ENCODE results near the gene MAB21L4. TPM values are rescaled to one million over a fixed set of nuclear protein-coding genes. Genes with fewer than 3 reads are reported as not detected.

MAB21L4 gene
- polyA plus RNA-seq, 2 donors = 181 to 254 TPM

DNA sequence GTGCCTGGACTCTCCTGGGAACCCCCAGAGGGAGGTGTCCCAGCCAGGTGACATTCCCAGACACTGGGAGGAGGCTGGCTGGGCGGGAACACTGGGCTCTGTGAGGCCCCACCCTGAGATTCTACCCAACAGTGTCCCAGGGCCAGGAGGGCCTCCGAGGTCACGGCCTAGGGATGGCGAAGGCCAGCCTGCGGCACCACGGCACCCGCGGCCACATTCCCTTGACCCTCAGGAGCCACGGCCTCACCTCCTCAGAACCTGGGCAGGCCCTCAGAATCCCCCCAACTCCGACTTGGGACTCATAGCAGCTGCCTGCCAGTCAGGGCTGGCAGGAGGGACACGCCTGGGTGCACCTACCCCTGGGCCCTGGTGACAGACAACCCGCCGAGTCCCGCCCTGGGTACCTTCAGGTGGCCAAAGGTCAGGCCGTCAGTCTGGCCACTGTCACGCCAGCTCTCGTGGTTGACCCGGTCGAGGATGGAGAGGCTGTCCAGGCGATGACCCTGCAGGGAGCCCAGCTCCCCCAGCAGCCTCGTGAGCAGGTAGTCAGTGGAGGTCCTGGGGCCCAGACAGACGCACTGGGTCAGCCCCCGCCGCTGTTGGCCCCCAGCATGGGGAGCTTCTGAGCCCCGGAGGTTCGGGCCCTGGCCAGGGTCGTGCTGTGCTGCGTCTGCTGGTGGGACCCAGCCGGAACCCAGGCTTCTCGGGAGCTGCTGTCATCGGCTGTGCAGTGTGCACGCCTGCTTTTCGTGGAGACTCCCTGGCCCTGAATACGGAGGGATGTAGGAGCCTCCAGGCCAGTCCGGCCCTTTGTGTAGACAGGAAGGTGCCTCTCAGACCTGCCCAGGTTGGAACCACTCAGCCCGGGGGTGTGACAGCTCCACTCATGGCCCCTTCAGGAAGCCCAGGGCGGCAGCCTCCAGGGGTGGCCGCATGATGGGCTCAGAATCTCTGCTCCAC, 6.1 kb downstream of the MAB21L4 start:
- peaks cover 6 to 27% of the 10 kb centered on the region in 2 donors for H3K4me1 ChIP-seq (ENCODE audit: control insufficient read depth in 2 of 2, insufficient read depth in 2 of 2, low read length in 1 of 2)
- no peaks in the 10 kb centered on the region for H3K9me3 ChIP-seq (ENCODE audit: control insufficient read depth in 2 of 2, insufficient read depth in 1 of 2, low read depth in 1 of 2, low read length in 1 of 2)
- H3K4me3 ChIP-seq (ENCODE audit: low read depth in 1 of 2, low read length in 2 of 2) = peak overlapping the region; percentile 22 to 23
- H3K27ac ChIP-seq (ENCODE audit: low read depth in 2 of 2, low read length in 1 of 2) = peak overlapping the region in 1 of 2 donors; percentile 22
- no peaks in the 10 kb centered on the region for H3K27me3 ChIP-seq (ENCODE audit: control insufficient read depth in 1 of 2, insufficient read depth in 2 of 2, low read length in 2 of 2)
- WGBS, 2 donors = 84 to 87% methylated on average over 38 of the region's 38 CpGs
- peaks cover 0 to 27% of the 10 kb centered on the region in 2 donors for H3K36me3 ChIP-seq (ENCODE audit: control insufficient read depth in 2 of 2, insufficient read depth in 2 of 2, low read length in 1 of 2)

DNA sequence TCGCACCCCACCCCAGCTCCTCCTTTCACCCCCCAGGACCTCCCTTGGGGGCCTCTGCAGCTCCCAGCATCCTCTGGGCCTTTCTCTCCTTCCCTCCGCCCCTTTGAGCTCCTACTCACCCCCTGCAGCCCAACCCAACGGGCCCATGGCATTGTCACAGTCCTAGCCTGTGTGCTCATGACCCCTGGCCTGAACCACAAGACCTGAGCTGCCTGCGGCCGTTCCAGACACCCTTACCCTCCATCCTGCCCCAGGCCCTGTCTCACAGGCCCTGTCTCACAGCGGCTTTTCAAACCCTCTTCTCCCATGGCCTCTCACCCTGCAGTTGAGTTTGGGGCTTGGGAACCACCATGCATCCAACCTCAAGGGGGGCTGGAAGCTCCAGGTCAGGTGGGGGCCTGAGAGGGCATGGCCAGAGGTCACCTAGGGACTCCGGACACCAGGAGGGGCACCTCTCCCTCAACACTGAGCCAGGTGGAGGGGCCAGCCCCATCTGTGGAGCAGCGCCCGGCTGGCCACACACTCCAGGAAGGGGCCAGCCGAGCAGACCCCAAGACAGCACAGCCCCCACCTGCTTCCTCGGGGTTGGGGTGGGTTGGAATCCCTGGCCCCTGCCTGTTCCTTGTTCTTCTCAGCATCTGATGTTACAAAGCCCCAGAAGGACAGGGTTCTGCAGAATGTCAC, 6.9 kb downstream of the MAB21L4 start:
- H3K4me1 ChIP-seq (ENCODE audit: control insufficient read depth in 2 of 2, insufficient read depth in 2 of 2, low read length in 1 of 2) = peaks cover 6 to 27% of the 10 kb centered on the region in 2 donors

DNA sequence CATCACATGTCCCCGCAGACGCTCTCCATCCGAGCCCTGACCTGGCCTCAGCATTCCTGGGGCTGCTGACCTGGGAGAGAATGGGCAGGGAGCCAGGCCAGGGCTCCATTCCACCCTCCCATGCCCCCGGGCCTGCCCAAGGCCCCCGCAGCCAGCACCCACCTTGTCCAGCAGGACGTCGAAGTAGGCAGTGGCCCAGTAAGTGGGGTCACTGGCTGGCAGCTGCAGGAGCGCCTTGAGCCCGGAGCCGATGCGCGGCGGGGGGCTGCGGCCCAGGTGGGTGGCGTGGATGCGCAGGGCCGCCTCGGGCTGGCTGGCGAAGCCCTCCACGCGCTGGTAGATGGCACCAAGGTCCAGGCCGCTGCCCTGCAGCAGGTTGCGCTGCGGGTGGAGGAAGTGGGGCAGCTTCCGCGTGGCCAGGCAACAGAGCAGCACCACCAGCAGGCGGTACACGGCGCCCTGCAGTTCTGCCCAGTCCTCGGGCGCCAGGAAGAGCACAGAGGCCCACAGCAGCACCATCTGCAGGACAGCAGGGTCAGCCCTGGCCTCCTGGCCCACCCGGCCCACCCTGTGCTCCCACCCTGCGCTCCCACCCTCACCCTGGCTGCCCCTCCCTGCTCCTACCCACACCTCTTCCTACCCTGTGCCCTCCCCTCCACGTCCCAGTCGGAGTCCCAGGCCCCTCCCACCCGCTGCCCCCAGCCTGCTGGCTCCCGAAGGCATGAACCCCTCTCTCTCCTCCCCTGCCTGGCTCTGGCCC, 7.6 kb downstream of the MAB21L4 start:
- 91 to 92% methylated on average over 33 to 37 of the region's 37 CpGs for WGBS, 2 donors
- Histone ChIP-seq H3K27me3 (ENCODE audit: control insufficient read depth in 1 of 2, insufficient read depth in 2 of 2, low read length in 2 of 2) (no peaks in the 10 kb centered on the region), H3K36me3 (ENCODE audit: control insufficient read depth in 2 of 2, insufficient read depth in 2 of 2, low read length in 1 of 2) (peaks cover 0 to 25% of the 10 kb centered on the region in 2 donors), H3K27ac (ENCODE audit: low read depth in 2 of 2, low read length in 1 of 2) (no peak overlapping the region), H3K4me3 (ENCODE audit: low read depth in 1 of 2, low read length in 2 of 2) (no peak overlapping the region), H3K4me1 (ENCODE audit: control insufficient read depth in 2 of 2, insufficient read depth in 2 of 2, low read length in 1 of 2) (peaks cover 6 to 27% of the 10 kb centered on the region in 2 donors), H3K9me3 (ENCODE audit: control insufficient read depth in 2 of 2, insufficient read depth in 1 of 2, low read depth in 1 of 2, low read length in 1 of 2) (no peaks in the 10 kb centered on the region)

More for the DNA sequence above, 6.9 kb downstream of the MAB21L4 start:
- Histone ChIP-seq H3K27me3 (ENCODE audit: control insufficient read depth in 1 of 2, insufficient read depth in 2 of 2, low read length in 2 of 2) (no peaks in the 10 kb centered on the region), H3K4me3 (ENCODE audit: low read depth in 1 of 2, low read length in 2 of 2) (peak overlapping the region in 1 of 2 donors; percentile 22), H3K27ac (ENCODE audit: low read depth in 2 of 2, low read length in 1 of 2) (no peak overlapping the region), H3K9me3 (ENCODE audit: control insufficient read depth in 2 of 2, insufficient read depth in 1 of 2, low read depth in 1 of 2, low read length in 1 of 2) (no peaks in the 10 kb centered on the region), H3K36me3 (ENCODE audit: control insufficient read depth in 2 of 2, insufficient read depth in 2 of 2, low read length in 1 of 2) (peaks cover 0 to 25% of the 10 kb centered on the region in 2 donors)
- 81 to 84% methylated on average over 11 of the region's 11 CpGs for WGBS, 2 donors

DNA sequence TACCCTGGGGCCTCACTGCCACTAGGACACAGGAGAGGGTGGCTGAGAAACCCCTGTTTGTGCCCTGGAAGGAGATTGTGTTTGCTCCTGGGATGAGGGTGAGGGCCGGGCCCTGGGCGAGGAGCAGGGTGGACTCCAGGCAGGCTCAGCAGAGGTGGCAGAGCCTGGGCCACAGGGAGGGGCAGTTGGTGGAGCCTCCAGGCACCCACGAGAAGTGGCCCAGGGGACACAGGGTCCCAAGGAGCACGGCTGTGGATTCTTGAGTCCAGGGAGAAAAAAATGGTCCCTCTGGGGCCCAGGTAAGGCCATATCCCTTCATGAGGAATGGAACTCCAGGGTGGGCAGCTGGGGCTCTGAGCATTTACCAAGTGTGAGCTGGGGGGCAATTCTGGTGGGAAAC, 8.3 kb downstream of the MAB21L4 start:
- Histone ChIP-seq H3K4me3 (ENCODE audit: low read depth in 1 of 2, low read length in 2 of 2) (no peak overlapping the region), H3K27ac (ENCODE audit: low read depth in 2 of 2, low read length in 1 of 2) (no peak overlapping the region), H3K9me3 (ENCODE audit: control insufficient read depth in 2 of 2, insufficient read depth in 1 of 2, low read depth in 1 of 2, low read length in 1 of 2) (no peaks in the 10 kb centered on the region), H3K36me3 (ENCODE audit: control insufficient read depth in 2 of 2, insufficient read depth in 2 of 2, low read length in 1 of 2) (peaks cover 0 to 25% of the 10 kb centered on the region in 2 donors), H3K4me1 (ENCODE audit: control insufficient read depth in 2 of 2, insufficient read depth in 2 of 2, low read length in 1 of 2) (peaks cover 6 to 27% of the 10 kb centered on the region in 2 donors), H3K27me3 (ENCODE audit: control insufficient read depth in 1 of 2, insufficient read depth in 2 of 2, low read length in 2 of 2) (no peaks in the 10 kb centered on the region)
- WGBS, 2 donors = 74 to 85% methylated on average over 4 of the region's 4 CpGs

DNA sequence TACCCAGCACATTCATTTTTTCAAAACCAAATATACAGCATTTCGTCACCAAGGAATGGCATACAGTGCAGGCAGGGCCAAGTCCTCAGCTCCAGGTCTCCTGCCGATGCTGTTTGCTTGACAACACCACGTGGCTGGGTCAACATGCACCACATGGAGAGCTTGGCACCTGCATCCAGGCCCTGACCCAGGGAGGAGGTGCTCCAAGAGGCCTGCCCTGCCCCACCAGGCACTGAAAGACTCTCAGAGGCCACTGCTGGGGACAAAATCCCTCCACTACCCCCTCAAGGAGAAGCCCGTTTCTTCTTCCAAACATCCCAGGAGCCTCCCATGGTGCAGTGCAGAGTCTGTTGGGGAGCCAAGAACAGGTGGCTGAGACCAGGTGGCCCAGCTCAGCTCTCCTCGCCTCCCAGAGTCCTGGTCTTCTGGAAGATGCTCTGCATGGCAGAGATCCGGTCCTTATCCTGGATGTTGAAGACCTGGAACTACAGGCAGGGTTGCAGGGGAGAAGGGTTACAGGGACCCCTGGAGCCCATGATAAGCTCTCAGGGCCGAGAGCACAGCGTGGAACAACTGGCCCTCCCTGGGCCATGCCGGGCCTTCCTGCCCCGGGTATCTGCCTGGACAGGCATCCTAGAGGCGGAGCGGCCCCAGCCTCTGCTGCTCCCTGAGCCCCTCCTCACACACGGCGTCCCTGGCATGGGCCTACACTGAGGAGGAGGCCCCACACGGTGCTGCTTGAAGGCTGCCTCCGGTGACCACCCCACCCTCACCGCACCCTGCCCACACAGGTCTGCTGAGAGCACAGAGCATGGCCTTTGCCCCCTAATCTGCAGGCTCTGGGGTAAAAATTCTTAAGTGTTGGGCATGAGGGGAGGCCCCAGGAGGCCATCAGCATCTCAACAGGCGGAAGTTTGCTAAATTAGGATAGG, 9.0 kb downstream of the MAB21L4 start:
- no peaks in the 10 kb centered on the region for H3K9me3 ChIP-seq (ENCODE audit: control insufficient read depth in 2 of 2, insufficient read depth in 1 of 2, low read depth in 1 of 2, low read length in 1 of 2)
- H3K4me3 ChIP-seq (ENCODE audit: low read depth in 1 of 2, low read length in 2 of 2) = no peak overlapping the region
- peaks cover 6 to 25% of the 10 kb centered on the region in 2 donors for H3K4me1 ChIP-seq (ENCODE audit: control insufficient read depth in 2 of 2, insufficient read depth in 2 of 2, low read length in 1 of 2)
- H3K27ac ChIP-seq (ENCODE audit: low read depth in 2 of 2, low read length in 1 of 2) = no peak overlapping the region
- H3K27me3 ChIP-seq (ENCODE audit: control insufficient read depth in 1 of 2, insufficient read depth in 2 of 2, low read length in 2 of 2) = no peaks in the 10 kb centered on the region
- H3K36me3 ChIP-seq (ENCODE audit: control insufficient read depth in 2 of 2, insufficient read depth in 2 of 2, low read length in 1 of 2) = peaks cover 0 to 25% of the 10 kb centered on the region in 2 donors
- WGBS, 2 donors = 78 to 80% methylated on average over 18 of the region's 18 CpGs

DNA sequence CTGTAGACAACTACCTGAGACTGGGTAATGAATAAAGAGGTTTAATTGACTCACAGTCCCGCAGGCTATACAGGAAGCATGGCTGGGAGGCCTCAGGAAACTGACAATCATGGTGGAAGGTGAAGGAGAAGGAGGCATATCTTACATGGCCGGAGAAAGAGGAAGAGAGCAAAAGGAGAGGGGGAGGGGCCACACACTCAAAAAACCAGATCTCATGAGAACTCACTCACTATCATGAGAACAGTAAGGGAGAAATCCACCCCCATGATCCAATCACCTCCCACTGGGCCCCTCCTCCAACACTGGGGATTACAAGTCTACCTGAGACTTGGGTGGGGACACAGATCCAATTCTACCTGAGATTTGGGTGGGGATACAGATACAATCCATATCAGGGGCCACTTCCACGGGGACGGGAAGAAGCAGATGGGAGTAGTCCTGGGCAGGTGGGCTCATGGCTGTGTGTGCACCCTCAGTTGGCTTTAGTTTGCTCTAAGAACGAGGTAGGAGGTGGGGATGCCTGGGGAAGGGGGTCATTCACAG, 9.9 kb downstream of the MAB21L4 start:
- Histone ChIP-seq H3K4me3 (ENCODE audit: low read depth in 1 of 2, low read length in 2 of 2) (no peak overlapping the region), H3K4me1 (ENCODE audit: control insufficient read depth in 2 of 2, insufficient read depth in 2 of 2, low read length in 1 of 2) (peaks cover 6 to 17% of the 10 kb centered on the region in 2 donors), H3K36me3 (ENCODE audit: control insufficient read depth in 2 of 2, insufficient read depth in 2 of 2, low read length in 1 of 2) (peaks cover 0 to 22% of the 10 kb centered on the region in 2 donors), H3K27me3 (ENCODE audit: control insufficient read depth in 1 of 2, insufficient read depth in 2 of 2, low read length in 2 of 2) (no peaks in the 10 kb centered on the region), H3K9me3 (ENCODE audit: control insufficient read depth in 2 of 2, insufficient read depth in 1 of 2, low read depth in 1 of 2, low read length in 1 of 2) (no peaks in the 10 kb centered on the region), H3K27ac (ENCODE audit: low read depth in 2 of 2, low read length in 1 of 2) (no peak overlapping the region)
- 78 to 81% methylated on average over 5 of the region's 5 CpGs for WGBS, 2 donors

DNA sequence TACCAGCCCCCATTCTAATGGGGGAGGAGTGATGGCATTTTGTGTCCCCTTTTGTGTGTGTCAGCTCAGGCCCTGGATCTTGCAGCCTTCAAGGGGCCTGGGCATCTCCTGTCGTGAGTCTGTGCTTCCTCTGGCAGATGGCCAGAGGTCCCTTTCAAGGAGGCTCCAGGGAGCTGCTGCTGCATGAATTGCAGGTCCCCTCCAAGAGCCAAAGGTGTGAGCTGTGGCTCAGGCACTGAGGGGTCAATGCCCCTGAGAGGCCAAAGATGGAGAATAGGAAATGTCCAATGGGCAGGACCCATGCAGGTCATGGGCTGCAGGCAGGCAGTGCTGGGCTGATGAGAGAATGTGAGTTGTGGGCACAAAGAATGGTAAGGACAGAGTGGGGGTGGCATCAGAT, 10.4 kb downstream of the MAB21L4 start:
- peaks cover 3 to 13% of the 10 kb centered on the region in 2 donors for H3K4me1 ChIP-seq (ENCODE audit: control insufficient read depth in 2 of 2, insufficient read depth in 2 of 2, low read length in 1 of 2)
- peaks cover 0 to 22% of the 10 kb centered on the region in 2 donors for H3K36me3 ChIP-seq (ENCODE audit: control insufficient read depth in 2 of 2, insufficient read depth in 2 of 2, low read length in 1 of 2)
- no peak overlapping the region for H3K4me3 ChIP-seq (ENCODE audit: low read depth in 1 of 2, low read length in 2 of 2)
- H3K27ac ChIP-seq (ENCODE audit: low read depth in 2 of 2, low read length in 1 of 2) = no peak overlapping the region
- WGBS, 2 donors = 63 to 75% methylated on average over 1 of the region's 1 CpG
- no peaks in the 10 kb centered on the region for H3K27me3 ChIP-seq (ENCODE audit: control insufficient read depth in 1 of 2, insufficient read depth in 2 of 2, low read length in 2 of 2)
- no peaks in the 10 kb centered on the region for H3K9me3 ChIP-seq (ENCODE audit: control insufficient read depth in 2 of 2, insufficient read depth in 1 of 2, low read depth in 1 of 2, low read length in 1 of 2)

DNA sequence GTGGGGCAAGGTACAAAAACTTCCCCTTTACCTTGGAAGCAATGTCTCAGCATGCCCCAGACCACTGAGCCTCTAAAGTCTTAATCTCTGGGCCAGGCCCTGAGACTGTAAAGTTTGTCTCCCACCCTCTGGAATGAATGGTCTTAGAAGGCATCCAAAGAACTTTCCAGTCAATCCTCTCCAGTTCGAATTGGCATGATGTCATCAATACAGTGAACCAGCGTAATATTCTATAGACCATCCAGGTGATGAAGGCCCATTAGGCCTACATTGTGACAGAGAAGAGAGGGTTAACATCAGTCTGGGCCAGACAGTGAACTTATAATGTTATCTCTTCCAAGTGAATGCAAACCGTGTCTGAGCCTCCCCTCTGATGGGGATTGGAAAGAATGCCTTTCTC, 11.2 kb downstream of the MAB21L4 start:
- 85% methylated on average over 3 of the region's 3 CpGs for WGBS, 2 donors
- H3K27me3 ChIP-seq (ENCODE audit: control insufficient read depth in 1 of 2, insufficient read depth in 2 of 2, low read length in 2 of 2) = no peaks in the 10 kb centered on the region
- H3K4me1 ChIP-seq (ENCODE audit: control insufficient read depth in 2 of 2, insufficient read depth in 2 of 2, low read length in 1 of 2) = peaks cover 0 to 7% of the 10 kb centered on the region in 2 donors

More for the DNA sequence above, 11.2 kb downstream of the MAB21L4 start:
- H3K9me3 ChIP-seq (ENCODE audit: control insufficient read depth in 2 of 2, insufficient read depth in 1 of 2, low read depth in 1 of 2, low read length in 1 of 2) = no peaks in the 10 kb centered on the region
- no peak overlapping the region for H3K27ac ChIP-seq (ENCODE audit: low read depth in 2 of 2, low read length in 1 of 2)
- peaks cover 0 to 16% of the 10 kb centered on the region in 2 donors for H3K36me3 ChIP-seq (ENCODE audit: control insufficient read depth in 2 of 2, insufficient read depth in 2 of 2, low read length in 1 of 2)
- H3K4me3 ChIP-seq (ENCODE audit: low read depth in 1 of 2, low read length in 2 of 2) = no peak overlapping the region

Data from esophagus (tissue), 2 donors.